Neural cell (in vitro differentiated cells): Measurements from ENCODE around the gene ZFX. TPM values are rescaled to one million over a fixed set of nuclear protein-coding genes. Genes with fewer than 3 reads are reported as not detected.

Experiments used
- H2AFZ ChIP-seq: fragments of 200-600, 300-800 bp; sonication (generic), shearing (Covaris generic); 2 replicates; pipeline ENCODE4 v1.6.0; 2014; ENCODE audit warnings: low read depth, mild to moderate bottlenecking, antibody characterized with exemption, low read length, moderate library complexity
- H3F3A ChIP-seq: fragments of 200-600 bp; shearing (Covaris generic); 2 replicates; pipeline ENCODE4 v1.6.1; 2016; ENCODE audit warnings: mild to moderate bottlenecking, moderate library complexity, mixed read lengths, antibody characterized with exemption, low read length; ENCODE audit not compliant: insufficient read depth, poor library complexity, severe bottlenecking
- H3K27ac ChIP-seq: fragments of 200-600, 300-800 bp; sonication (generic), shearing (Covaris generic); 2 replicates; pipeline ENCODE4 v1.5.1; 2014; ENCODE audit warnings: mild to moderate bottlenecking, low read length, moderate library complexity
- H3K27me3 ChIP-seq: fragments of 300-800, 200-600 bp; sonication (generic), shearing (Covaris generic); 2 replicates; pipeline ENCODE4 v1.6.0; 2014; ENCODE audit warnings: mild to moderate bottlenecking, low read depth, low read length, moderate library complexity; ENCODE audit not compliant: insufficient read depth
- H3K36me3 ChIP-seq: fragments of 300-800, 200-600 bp; sonication (generic), shearing (Covaris generic); 2 replicates; pipeline ENCODE4 v1.5.1; 2014; ENCODE audit warnings: mild to moderate bottlenecking, antibody characterized with exemption, low read length, moderate library complexity; ENCODE audit not compliant: insufficient read depth
- H3K4me2 ChIP-seq: fragments of 300-800, 200-600 bp; sonication (generic), shearing (Covaris generic); 2 replicates; pipeline ENCODE4 v1.6.0; 2014; ENCODE audit warnings: mild to moderate bottlenecking, low read length
- H3K4me3 ChIP-seq: fragments of 300-800, 200-600 bp; sonication (generic), shearing (Covaris generic); 2 replicates; pipeline ENCODE4 v1.5.1; 2014; ENCODE audit warnings: mild to moderate bottlenecking, low read length, moderate library complexity
- H3K79me2 ChIP-seq: fragments of 200-600 bp; shearing (Covaris generic); replicated peaks from 2 replicates; pipeline ENCODE4 v1.6.0; 2014; ENCODE audit warnings: mild to moderate bottlenecking, low read length, moderate library complexity; ENCODE audit not compliant: insufficient read depth
- H3K9ac ChIP-seq: fragments of 300-800, 200-600 bp; sonication (generic), shearing (Covaris generic); 2 replicates; pipeline ENCODE4 v1.6.1; 2016; ENCODE audit warnings: mild to moderate bottlenecking, low read length, mixed read lengths
- H3K9me2 ChIP-seq: fragments of 200-600 bp; shearing (Covaris generic); 2 replicates; pipeline ENCODE4 v1.6.1; 2016; ENCODE audit warnings: mild to moderate bottlenecking, low read length, mixed read lengths; ENCODE audit not compliant: insufficient read depth
- H3K9me3 ChIP-seq: fragments of 200-600, 300-800 bp; sonication (generic), shearing (Covaris generic); 2 replicates; pipeline ENCODE4 v1.6.1; 2016; ENCODE audit warnings: mild to moderate bottlenecking, mixed run types, low read length, moderate library complexity, mixed read lengths
- H4K20me1 ChIP-seq: fragments of 200-600 bp; shearing (Covaris generic); 2 replicates; pipeline ENCODE4 v1.6.1; 2016; ENCODE audit warnings: mild to moderate bottlenecking, mixed run types; ENCODE audit not compliant: insufficient read depth
- CTCF ChIP-seq: fragments of 450-650 bp; IDR thresholded peaks from 2 replicates; pipeline ENCODE4 v1.5.1; 2014; ENCODE audit warnings: antibody characterized with exemption, mild to moderate bottlenecking, moderate library complexity; ENCODE audit not compliant: poor library complexity, severe bottlenecking
- EP300 ChIP-seq: fragments of 450-650 bp; conservative IDR thresholded peaks from 2 replicates; pipeline ENCODE4 v1.6.1; 2014; ENCODE audit warnings: antibody characterized with exemption, mild to moderate bottlenecking, moderate library complexity; ENCODE audit not compliant: poor library complexity, severe bottlenecking
- EZH2 ChIP-seq: fragments of 200-600, 300-800 bp; shearing (Covaris generic), sonication (generic); IDR thresholded peaks from 2 replicates; pipeline ENCODE4 v1.6.1; 2014; ENCODE audit warnings: antibody characterized with exemption, low read length, borderline replicate concordance, mild to moderate bottlenecking; ENCODE audit not compliant: insufficient read depth, poor library complexity, severe bottlenecking
- MXI1 ChIP-seq: fragments of 450-650 bp; conservative IDR thresholded peaks from 2 replicates; pipeline ENCODE4 v1.6.1; 2014; ENCODE audit warnings: antibody characterized with exemption, mild to moderate bottlenecking; ENCODE audit not compliant: poor library complexity, severe bottlenecking
- POLR2AphosphoS5 ChIP-seq: IDR thresholded peaks from 2 replicates; pipeline ENCODE4 v1.6.1; 2012
- RAD21 ChIP-seq: fragments of 450-650 bp; conservative IDR thresholded peaks from 2 replicates; pipeline ENCODE4 v1.6.1; 2014; ENCODE audit warnings: antibody characterized with exemption, mild to moderate bottlenecking, moderate library complexity
- SMC3 ChIP-seq: fragments of 450-650 bp; conservative IDR thresholded peaks from 2 replicates; pipeline ENCODE4 v1.6.1; 2014; ENCODE audit warnings: antibody characterized with exemption, mild to moderate bottlenecking, moderate library complexity; ENCODE audit not compliant: poor library complexity
- TAF1 ChIP-seq: IDR thresholded peaks from 2 replicates; pipeline ENCODE4 v1.6.1; 2012; ENCODE audit warnings: low read depth
- polyA plus RNA-seq: library from polyadenylated mRNA; depleted of rRNA; stranded (reverse); fragments of >200 nt; gene quantifications from 2 replicates; pipeline ENCODE4 v1.2.3, GENCODE V29; 2014
- TF ChIP-seq, protein P1 (sequence below): IDR thresholded peaks from 2 replicates; pipeline ENCODE4 v1.6.1; 2012; ENCODE audit warnings: borderline replicate concordance

The ZFX gene
- polyA plus RNA-seq, 1 donor from 2014 or later = 12.5 TPM

- H2AFZ ChIP-seq = no peak overlapping the region
- peaks cover 39% of the 10 kb centered on the region for H3K79me2 ChIP-seq
- peak overlapping the region; percentile 44 for H3K4me2 ChIP-seq
- H3K4me3 ChIP-seq = peak overlapping the region; percentile 75
- H3K9ac ChIP-seq = peak overlapping the region; percentile 79
- no peaks in the 10 kb centered on the region for H3K36me3 ChIP-seq
- H4K20me1 ChIP-seq = no peaks in the 10 kb centered on the region
- TF ChIP-seq, protein P1, sequence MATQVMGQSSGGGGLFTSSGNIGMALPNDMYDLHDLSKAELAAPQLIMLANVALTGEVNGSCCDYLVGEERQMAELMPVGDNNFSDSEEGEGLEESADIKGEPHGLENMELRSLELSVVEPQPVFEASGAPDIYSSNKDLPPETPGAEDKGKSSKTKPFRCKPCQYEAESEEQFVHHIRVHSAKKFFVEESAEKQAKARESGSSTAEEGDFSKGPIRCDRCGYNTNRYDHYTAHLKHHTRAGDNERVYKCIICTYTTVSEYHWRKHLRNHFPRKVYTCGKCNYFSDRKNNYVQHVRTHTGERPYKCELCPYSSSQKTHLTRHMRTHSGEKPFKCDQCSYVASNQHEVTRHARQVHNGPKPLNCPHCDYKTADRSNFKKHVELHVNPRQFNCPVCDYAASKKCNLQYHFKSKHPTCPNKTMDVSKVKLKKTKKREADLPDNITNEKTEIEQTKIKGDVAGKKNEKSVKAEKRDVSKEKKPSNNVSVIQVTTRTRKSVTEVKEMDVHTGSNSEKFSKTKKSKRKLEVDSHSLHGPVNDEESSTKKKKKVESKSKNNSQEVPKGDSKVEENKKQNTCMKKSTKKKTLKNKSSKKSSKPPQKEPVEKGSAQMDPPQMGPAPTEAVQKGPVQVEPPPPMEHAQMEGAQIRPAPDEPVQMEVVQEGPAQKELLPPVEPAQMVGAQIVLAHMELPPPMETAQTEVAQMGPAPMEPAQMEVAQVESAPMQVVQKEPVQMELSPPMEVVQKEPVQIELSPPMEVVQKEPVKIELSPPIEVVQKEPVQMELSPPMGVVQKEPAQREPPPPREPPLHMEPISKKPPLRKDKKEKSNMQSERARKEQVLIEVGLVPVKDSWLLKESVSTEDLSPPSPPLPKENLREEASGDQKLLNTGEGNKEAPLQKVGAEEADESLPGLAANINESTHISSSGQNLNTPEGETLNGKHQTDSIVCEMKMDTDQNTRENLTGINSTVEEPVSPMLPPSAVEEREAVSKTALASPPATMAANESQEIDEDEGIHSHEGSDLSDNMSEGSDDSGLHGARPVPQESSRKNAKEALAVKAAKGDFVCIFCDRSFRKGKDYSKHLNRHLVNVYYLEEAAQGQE = no peak
- TF ChIP-seq SMC3 (no peak), CTCF (no peak), TAF1 (no peak), MXI1 (no peak), EP300 (no peak), POLR2AphosphoS5 (no peak), EZH2 (no peak), RAD21 (no peak)
- H3K27me3 ChIP-seq = no peaks in the 10 kb centered on the region
- H3F3A ChIP-seq = no peaks in the 10 kb centered on the region
- no peaks in the 10 kb centered on the region for H3K9me2 ChIP-seq
- no peaks in the 10 kb centered on the region for H3K9me3 ChIP-seq
- H3K27ac ChIP-seq = no peak overlapping the region
Measured at GRCh38 chrX:24151513-24151912, 2.0 kb downstream of the ZFX start.

DNA sequence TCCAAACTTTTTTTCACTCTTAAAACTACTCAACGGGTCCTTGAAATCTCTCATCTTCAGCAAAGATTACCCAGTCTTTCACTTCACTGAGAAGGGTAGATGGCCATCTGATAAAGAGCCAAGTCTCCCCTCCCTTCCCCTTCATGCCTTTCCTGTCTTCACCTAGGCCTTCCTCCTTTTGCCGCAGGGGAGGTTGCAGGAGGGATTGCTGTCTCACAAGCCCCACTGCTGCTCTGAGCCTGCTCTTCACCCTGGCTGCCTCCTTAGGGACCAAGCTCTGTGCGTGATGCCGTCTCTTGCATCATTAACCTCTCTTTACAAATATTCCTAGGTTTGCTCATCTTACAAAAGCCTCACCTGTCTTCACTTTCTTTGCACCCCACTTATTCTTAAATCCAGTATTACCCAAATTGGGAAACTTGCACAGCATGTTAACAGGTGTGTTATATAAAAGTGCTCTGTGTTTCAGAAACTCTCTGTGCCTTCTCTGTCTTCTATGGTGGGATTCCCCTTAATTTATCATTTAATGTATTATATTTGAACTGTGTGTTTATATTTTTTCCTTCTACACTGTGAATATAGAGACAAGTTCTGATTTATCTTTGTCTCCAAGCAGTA, 3.8 kb downstream of the ZFX start:
- Histone ChIP-seq H3K4me2 (no peak overlapping the region), H4K20me1 (no peaks in the 10 kb centered on the region), H3K9ac (no peak overlapping the region)

More for the DNA sequence above, 3.8 kb downstream of the ZFX start:
- Histone ChIP-seq H2AFZ (no peak overlapping the region), H3K79me2 (peaks cover 42% of the 10 kb centered on the region), H3K4me3 (no peak overlapping the region), H3F3A (no peaks in the 10 kb centered on the region), H3K9me2 (no peaks in the 10 kb centered on the region), H3K27ac (no peak overlapping the region), H3K27me3 (no peaks in the 10 kb centered on the region), H3K9me3 (no peaks in the 10 kb centered on the region), H3K36me3 (no peaks in the 10 kb centered on the region)
- TF ChIP-seq EZH2 (no peak), POLR2AphosphoS5 (no peak), SMC3 (no peak), RAD21 (no peak), EP300 (no peak), TAF1 (no peak), CTCF (no peak), MXI1 (no peak)
- TF ChIP-seq, protein P1 = no peak
